ENCODE measurements around the gene TANK. TPM values are rescaled to one million over a fixed set of nuclear protein-coding genes. Genes with fewer than 3 reads are reported as not detected.

The TANK gene
- total and polyA plus RNA-seq, 2 of the 13 experiments (the other 11 are each of a cell fraction or from before 2014, with no cell fraction given), result 66.9 to 96.1 TPM

GRCh38 chr2:161245671-161246070, 85.4 kb downstream of the TANK start:
- H3K9me3 ChIP-seq (ENCODE audit: low read length), result no peaks in the 10 kb centered on the region
- H3K27ac ChIP-seq (ENCODE audit: extremely low read length, insufficient read depth, low read length), result no peak overlapping the region
- WGBS (ENCODE audit: low lambda C conversion rate), result 95% methylated on average over 2 of the region's 2 CpGs
- no peaks in the 10 kb centered on the region for H3K79me2 ChIP-seq (ENCODE audit: insufficient read depth, low read length)
- TF ChIP-seq ZNF30 (CRISPR knock-in tag; IDR thresholded peaks at IDR 0.05) (no peak), ARNTL (CRISPR knock-in tag; IDR thresholded peaks at IDR 0.05) (no peak), U2AF2 (IDR thresholded peaks at IDR 0.05; ENCODE audit: low read depth, low read length) (no peak)
- H3K4me2 ChIP-seq (ENCODE audit: low read depth, low read length), result 0 out of 2 replicates have a peak overlapping the region, but pooled peaks have one; percentile 9
- H3K27me3 ChIP-seq (ENCODE audit: control insufficient read depth in 1 of 2, insufficient read depth in 2 of 2, low read length in 2 of 2), result peaks cover 1 to 27% of the 10 kb centered on the region in 2 experiments; a peak in 4 of 5 replicates
- in situ Hi-C loops (cut with HindIII; ENCODE audit: extremely low pct_ligation_motif_present, low pct_unique_long_range_greater_than_20kb) (no loop called here), intact Hi-C loops (cut with micrococcal nuclease; ENCODE audit: unreplicated experiment) (loop anchor here (10.0 kb wide), 1 partner anchor 309 kb away; no protein-coding TSS in a partner anchor)
- ATAC-seq (no peak), FAIRE-seq (no peak), DNase-seq (ENCODE audit: low spot score) (no peak)
- peaks cover 10% of the 10 kb centered on the region for H3K4me1 ChIP-seq (ENCODE audit: insufficient read depth, low read length)
- no peak overlapping the region for H3K4me3 ChIP-seq (replicated peaks in 1 of 3; ENCODE audit: insufficient read depth in 1 of 3, low read depth in 2 of 3, low read length in 3 of 3)
- H3K9ac ChIP-seq (ENCODE audit: insufficient read depth, low read depth, low read length), result no peak overlapping the region
- no peaks in the 10 kb centered on the region for H4K20me1 ChIP-seq (ENCODE audit: insufficient read depth, low read length)
- H3K36me3 ChIP-seq (replicated peaks in 1 of 2; ENCODE audit: control insufficient read depth in 1 of 2, insufficient read depth in 2 of 2, low read length in 2 of 2), result no peaks in the 10 kb centered on the region
- no peak overlapping the region for H2AFZ ChIP-seq (ENCODE audit: low read length)
- ChIA-PET POLR2A (interaction anchor here (1.1 kb wide), 1 partner anchor 8 kb away, joined by 3 read pairs; no protein-coding TSS in a partner anchor), CTCF (ENCODE audit: low intra/inter-chr PET ratio, low total read pairs) (no interaction called here)
- BruUV-seq (replicated peaks), result no TSS peak

GRCh38 chr2:161246281-161246680, 86.1 kb downstream of the TANK start:
- TF ChIP-seq ZNF788 (CRISPR knock-in tag; IDR thresholded peaks at IDR 0.05; ENCODE audit: borderline replicate concordance) (no peak), PHF21A (CRISPR knock-in tag; IDR thresholded peaks at IDR 0.05) (no peak), ZFP41 (CRISPR knock-in tag; IDR thresholded peaks at IDR 0.05; ENCODE audit: borderline replicate concordance) (no peak), MYNN (CRISPR knock-in tag; IDR thresholded peaks at IDR 0.05; ENCODE audit: low read depth) (no peak), ZNF430 (CRISPR knock-in tag; IDR thresholded peaks at IDR 0.05) (no peak), SNAPC5 (CRISPR knock-in tag; IDR thresholded peaks at IDR 0.05; ENCODE audit: borderline replicate concordance) (no peak), DNMT3B (CRISPR knock-in tag; conservative IDR thresholded peaks at IDR 0.05) (no peak), ZNF780A (CRISPR knock-in tag; IDR thresholded peaks at IDR 0.05) (no peak)
- POLR2A ChIA-PET, result interaction anchor here (0.6 to 1.1 kb wide), 2 partner anchors 8 to 38 kb away, joined by 3 to 5 read pairs; no protein-coding TSS in a partner anchor
- H3K27me3 ChIP-seq (ENCODE audit: control insufficient read depth in 1 of 2, insufficient read depth in 2 of 2, low read length in 2 of 2), result peaks cover 1 to 27% of the 10 kb centered on the region in 2 experiments; a peak in 4 of 5 replicates
- WGBS (ENCODE audit: low lambda C conversion rate), result 94% methylated on average over 5 of the region's 5 CpGs
- ATAC-seq (no peak), DNase-seq (ENCODE audit: low spot score) (no peak), FAIRE-seq (no peak)
- no peak overlapping the region for H3K27ac ChIP-seq (ENCODE audit: extremely low read length, insufficient read depth, low read length)
- intact Hi-C loops (cut with micrococcal nuclease; ENCODE audit: unreplicated experiment) (loop anchor here (10.0 kb wide), 1 partner anchor 309 kb away; no protein-coding TSS in a partner anchor), in situ Hi-C loops (cut with HindIII; ENCODE audit: extremely low pct_ligation_motif_present, low pct_unique_long_range_greater_than_20kb) (no loop called here)
- H3K4me2 ChIP-seq (ENCODE audit: low read depth, low read length), result no peak overlapping the region
- H3K9me3 ChIP-seq (ENCODE audit: low read length), result no peaks in the 10 kb centered on the region
- BruUV-seq (replicated peaks), result no TSS peak
- no peaks in the 10 kb centered on the region for H4K20me1 ChIP-seq (ENCODE audit: insufficient read depth, low read length)
- peaks cover 10% of the 10 kb centered on the region for H3K4me1 ChIP-seq (ENCODE audit: insufficient read depth, low read length)
- H3K4me3 ChIP-seq (replicated peaks in 1 of 3; ENCODE audit: insufficient read depth in 1 of 3, low read depth in 2 of 3, low read length in 3 of 3), result no peak overlapping the region
- H2AFZ ChIP-seq (ENCODE audit: low read length), result no peak overlapping the region
- H3K9ac ChIP-seq (ENCODE audit: insufficient read depth, low read depth, low read length), result no peak overlapping the region
- CTCF ChIA-PET (ENCODE audit: low intra/inter-chr PET ratio, low total read pairs), result no interaction called here
- no peaks in the 10 kb centered on the region for H3K79me2 ChIP-seq (ENCODE audit: insufficient read depth, low read length)
- H3K36me3 ChIP-seq (replicated peaks in 1 of 2; ENCODE audit: control insufficient read depth in 1 of 2, insufficient read depth in 2 of 2, low read length in 2 of 2), result no peaks in the 10 kb centered on the region

All from HepG2 (cell line).